Measurements from ENCODE around the gene ZMPSTE24.
"Not testable (repeated sequence)": the region's sequence is repeated elsewhere in the genome, so short reads cannot be mapped to it uniquely, and the experiment has no call there.

ZMPSTE24 gene

DNA sequence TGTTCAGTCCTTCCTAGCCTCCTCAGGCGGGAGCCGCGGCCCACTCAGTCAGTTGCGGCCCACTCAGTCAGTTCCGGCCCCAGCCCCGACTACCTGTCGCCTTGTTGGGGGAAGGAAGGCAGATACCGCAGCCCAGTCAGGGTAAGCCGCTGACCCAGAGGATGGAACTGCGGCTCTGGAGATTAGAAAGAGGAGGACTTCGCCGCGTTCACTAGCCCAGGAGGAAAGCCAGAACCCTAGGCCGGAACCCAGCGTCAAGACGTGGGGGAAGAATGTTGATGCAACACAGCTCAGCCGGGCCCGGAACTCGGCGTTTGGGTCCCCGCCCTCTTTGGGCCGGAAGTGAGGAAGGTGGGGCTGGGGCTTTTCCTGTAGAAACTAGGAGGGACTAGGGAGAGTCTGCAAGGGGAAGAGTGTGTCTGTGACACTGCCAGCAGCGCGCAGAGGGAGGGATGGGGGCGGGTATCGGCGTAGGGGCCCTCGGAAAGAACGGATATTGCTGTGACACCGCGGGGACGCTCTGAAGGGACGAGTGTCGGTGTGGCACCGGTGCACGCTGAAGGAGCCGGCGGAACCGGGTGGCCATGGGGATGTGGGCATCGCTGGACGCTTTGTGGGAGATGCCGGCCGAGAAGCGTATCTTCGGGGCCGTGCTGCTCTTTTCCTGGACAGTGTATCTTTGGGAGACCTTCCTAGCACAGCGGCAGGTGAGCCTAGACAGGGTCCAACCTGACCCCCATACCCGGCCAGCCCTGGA, at the start of gene ZMPSTE24:
Gene ZMPSTE24 (plus strand): TSS at position 549 of the 757 bp plus-strand sequence. CDS start 36 bp downstream, at position 585.
- DNase-seq (ENCODE audit: low read depth in 2 of 2), result peak; percentile 94 to 97

DNA sequence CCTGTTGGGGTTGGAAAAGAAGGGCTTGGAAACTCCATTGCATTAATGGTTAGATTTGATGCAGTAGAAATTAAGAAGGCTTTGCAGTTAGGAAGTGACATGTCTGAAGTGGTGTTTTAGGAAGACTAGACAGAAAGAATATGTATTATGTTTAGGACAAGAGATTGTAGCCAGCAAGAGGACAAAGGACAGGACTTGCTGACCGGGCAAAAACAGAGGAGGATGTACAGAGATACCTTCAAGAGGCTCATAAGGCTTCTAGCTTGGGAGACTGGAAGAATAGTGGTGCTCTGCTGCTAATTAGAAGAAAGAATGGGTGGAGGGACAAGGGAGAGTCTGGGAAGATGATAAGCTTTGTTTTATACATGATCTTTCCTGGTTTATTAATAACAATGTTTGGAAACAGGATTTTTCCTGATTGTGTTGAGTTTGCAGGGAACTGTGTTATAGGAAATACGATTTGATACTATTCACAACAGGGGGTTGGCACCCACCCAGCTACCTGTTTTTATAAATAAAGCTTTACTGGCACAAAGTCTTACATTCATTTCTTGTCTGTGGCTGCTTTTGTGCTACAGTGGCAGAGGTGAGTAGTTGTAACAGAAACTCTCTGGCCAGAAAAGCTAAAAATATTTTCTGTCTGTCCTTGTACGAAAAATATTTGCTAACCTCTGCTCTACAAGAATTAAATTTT, 47.4 kb upstream of the ZMPSTE24 start:
- no peak for DNase-seq (ENCODE audit: low read depth in 2 of 2)

DNA sequence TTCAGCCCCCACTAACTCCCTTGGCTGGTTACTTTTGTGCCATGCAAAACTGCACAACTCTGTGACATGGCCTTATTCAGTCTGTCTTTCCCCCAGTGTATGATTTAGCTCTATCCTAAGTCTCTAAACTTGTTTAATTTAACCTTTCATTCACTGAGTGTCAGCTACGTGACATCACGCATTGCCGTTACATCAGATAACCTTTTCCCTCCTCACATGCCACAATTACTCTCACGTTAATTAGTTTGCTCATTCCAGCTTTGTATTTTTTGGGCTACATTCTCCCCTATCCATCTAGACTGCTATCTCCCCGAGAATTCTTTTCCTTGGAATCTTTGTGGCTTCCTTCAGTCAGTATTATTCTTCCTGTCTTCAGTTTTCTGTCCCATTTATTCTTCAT, 39.7 kb upstream of the ZMPSTE24 start:
- DNase-seq (ENCODE audit: low read depth in 2 of 2), result no peak

DNA sequence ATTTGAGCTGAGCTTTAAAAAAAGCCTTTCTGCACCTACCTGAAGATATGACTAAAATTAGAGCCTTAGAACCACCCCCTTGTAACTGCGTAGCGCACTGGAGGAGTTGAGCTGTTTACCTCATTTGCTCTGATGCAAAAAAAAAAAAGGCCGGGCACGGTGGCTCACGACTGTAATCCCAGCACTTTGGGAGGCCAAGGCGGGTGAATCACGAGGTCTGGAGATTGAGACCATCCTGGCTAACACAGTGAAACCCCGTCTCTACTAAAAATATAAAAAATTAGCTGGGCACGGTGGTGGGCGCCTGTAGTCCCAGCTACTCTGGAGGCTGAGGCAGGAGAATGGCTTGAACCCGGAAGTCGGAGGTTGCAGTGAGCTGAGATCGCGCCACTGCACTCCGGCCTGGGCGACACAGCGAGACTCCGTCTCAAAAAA, 36.5 kb upstream of the ZMPSTE24 start:
- not testable (repeated sequence) for DNase-seq (ENCODE audit: low read depth in 2 of 2)

DNA sequence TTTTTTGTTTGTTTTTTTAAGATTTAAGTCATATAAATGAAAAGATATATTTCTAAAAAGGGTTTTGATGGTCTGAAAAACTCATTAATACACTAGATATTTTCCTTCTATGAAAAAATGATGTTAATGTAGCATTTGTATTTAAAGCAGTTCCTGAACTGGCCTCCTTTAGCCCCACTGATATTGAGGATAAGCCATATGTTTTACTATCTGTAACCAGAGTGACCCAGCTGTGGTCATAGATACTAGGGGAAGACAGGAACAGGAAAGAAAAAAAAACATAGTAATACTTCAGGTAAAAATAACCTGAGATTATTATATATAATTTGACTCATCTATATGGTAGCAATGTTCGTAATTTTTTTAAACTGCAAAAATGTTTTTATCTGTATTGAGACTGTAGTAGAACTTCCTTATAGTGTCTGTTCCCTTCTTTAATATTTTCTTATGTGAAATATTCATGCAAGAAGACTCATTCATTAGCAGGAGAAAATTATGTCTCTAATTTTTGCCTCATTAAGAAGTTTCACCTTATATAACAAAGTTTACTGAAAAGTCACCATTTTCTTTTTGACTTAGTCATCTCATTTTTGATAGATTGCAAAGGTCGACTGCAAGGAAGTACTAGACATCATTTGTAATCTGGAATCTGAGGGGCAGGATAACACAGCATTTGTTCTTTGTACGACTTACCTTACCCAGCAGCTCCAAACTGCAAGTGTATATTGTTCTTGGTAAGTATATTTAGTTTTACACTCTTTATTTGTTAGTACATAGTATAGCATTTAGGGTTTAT, 35.9 kb upstream of the ZMPSTE24 start:
- DNase-seq (ENCODE audit: low read depth in 2 of 2), result no peak

DNA sequence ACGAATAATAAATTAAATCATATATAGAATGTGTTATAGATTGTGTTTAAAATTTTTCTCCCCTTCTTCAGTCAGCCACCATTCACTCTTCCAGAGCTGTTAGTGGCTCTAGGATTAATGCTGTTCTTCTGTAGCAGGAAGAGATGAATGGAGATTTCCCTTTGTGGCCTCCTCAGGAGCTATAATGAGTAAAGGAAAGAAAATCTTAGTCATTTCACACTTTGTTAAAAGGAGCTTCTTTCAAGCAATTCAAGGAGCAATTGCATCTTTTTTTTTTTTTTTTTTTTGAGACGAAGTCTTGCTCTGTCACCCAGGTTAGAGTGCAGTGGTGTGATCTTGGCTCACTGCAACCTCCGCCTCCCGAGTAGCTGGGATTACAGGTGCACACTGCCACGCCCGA, 34.0 kb upstream of the ZMPSTE24 start:
- no peak for DNase-seq (ENCODE audit: low read depth in 2 of 2)

DNA sequence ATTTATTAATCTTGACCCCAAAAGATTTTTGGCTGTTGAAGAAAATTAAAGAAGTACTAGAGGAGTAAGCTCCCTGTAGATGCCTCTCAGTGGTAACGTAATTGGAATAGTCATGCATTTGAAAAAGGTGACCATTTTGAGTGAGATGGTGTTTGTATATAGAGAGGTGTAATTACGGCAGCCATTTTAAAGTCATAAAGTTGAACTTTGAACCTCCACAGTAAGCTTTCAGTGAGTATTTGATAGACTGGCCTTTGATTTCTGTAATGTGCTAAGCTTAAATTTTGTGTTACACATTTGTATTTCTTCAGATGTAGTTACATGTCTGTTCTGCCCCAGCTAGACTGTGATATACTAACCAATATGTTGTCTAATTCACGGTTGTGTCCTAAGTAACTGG, 31.8 kb upstream of the ZMPSTE24 start:
- no peak for DNase-seq (ENCODE audit: low read depth in 2 of 2)

DNA sequence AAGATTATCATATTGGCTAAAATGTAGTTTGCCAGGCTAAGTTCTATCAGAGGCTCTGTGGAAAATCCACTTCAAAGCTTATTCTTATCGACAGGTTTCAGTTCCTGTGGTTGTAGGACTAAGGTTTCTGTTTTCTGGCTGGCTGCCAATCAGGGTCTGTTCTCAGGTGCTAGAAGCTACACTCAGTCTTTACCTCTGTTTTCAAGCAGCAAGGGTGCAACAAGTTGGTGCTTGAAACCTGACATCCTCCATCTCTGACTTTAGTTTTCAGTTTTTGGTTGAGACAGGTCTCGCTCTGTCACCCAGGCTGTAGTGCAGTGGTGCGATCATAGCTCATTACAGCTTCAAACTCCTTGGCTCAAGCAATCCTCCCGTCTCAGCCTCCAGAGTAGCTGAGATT, 25.6 kb upstream of the ZMPSTE24 start:
- peak in 1 of 2 donors; percentile 23 for DNase-seq (ENCODE audit: low read depth in 2 of 2)

DNA sequence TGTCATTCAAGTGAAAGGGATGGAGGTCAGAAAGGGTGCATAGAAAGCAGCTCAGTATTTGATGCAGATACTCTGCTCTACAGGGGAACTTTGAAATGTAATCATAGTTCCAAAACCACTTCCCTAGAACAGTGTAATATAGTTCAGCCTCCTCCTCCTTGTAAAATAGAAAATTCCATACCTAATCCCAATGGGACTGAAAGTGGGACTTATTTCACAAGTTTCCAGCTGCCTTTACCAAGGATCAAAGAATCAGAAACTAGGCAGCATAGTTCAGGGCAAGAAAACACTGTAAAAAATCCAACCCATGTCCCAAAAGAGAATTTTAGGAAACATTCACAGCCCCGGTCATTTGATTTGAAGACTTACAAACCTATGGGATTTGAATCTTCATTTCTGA, 18.4 kb upstream of the ZMPSTE24 start:
- DNase-seq (ENCODE audit: low read depth in 2 of 2), result no peak

DNA sequence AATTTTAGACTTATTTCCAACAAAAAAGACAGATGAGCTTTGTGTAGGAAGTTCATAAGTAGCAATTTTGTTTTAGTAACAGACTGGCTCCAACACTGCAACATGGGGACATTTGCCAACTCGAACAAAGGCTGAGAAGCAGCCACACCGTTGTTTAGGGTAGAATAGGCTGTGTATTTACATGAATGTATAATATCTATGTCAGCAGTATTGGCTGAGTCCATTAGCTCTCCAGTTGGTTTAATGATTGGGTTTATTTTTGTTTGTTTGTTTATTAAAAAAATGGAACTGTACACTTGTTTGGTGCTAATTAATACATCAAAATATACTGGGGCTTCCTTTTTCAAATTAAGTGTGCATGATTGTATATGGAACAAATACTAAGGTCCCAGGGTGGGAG, 17.6 kb upstream of the ZMPSTE24 start:
- DNase-seq (ENCODE audit: low read depth in 2 of 2), result no peak

DNA sequence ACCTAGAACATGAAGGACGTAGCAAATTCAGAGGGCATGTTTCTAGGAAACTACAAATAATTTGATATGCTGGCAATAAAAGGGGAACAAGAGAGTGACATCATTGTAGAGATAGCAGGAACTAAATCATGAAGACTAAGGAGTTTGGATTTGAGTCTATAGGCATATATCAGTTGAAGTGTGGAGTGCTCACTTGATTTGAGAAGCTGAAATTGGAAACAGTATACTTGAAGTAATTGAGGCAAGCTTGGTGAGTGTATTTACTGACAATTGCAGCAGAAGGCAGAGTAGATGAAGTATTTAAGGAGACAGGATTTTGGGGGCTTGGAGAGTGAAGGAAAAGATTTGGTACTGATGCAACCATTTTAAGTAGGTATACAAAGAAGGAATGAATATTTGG, 16.7 kb upstream of the ZMPSTE24 start:
- DNase-seq (ENCODE audit: low read depth in 2 of 2), result no peak

DNA sequence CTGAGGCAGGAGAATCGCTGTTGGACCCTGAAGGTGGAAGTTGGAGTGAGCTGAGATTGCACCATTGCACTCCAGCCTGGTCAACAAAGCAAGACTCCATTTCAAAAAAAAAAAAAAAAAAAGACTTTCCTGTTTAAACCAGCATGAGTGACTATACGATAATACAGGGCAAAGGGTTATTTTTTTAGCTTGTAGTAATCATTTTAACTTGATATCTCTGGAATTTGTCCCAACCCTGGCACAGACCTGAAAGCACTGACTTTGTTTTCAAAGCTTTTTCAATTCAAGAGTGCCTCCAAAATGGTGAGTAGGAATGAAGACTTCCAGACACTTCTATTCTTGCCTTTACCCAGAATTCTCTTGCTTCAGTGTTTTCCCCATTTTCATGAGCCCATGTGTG, 14.7 kb upstream of the ZMPSTE24 start:
- no peak for DNase-seq (ENCODE audit: low read depth in 2 of 2)

DNA sequence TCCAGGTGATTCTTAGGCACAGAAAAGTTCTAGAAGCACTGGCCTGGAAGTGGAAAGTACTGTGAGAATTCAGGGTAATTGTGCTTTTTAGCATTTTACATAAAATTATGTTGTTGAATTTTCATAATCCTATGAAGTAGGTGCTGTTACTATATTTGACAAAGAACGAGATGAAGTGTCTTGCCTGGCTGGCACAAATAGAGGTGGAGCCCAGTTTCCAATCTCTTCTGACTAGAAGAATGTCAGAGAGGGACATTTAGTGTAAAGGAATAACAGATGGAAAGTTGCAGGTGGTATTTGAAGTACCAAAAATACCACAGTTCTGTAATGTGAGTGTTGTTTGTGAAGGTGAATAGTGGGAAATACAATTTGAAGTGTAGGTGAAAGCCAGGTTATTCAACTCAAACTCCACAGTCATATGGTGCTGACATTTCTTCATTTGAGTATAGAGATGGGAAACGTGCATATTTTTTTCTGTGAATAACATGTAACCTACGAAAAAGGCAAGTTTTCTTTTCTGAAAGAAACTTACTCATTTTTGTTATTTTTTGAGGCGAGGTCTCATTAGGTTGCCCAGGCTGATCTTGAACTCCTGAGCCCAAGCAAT, 13.8 kb upstream of the ZMPSTE24 start:
- DNase-seq (ENCODE audit: low read depth in 2 of 2), result no peak

DNA sequence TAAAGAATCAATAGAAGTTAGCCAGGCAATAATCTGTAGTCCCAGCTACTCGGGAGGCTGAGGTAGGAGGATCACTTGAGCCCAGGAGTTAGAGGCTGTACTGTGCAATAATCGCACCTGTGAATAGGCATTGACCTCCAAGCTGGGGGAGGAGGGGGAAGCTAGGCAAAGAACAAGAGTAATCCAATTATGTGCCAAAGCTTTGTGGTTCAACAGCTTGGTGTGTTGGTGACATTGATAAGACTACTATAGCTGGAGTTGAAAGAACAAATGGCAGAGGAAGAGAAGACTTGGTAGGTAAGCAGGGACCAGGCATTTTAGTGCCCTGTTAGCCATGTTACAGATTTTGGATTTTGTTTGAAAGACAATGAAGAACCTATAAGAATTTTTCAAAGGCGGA, 12.3 kb upstream of the ZMPSTE24 start:
- DNase-seq (ENCODE audit: low read depth in 2 of 2), result no peak

DNA sequence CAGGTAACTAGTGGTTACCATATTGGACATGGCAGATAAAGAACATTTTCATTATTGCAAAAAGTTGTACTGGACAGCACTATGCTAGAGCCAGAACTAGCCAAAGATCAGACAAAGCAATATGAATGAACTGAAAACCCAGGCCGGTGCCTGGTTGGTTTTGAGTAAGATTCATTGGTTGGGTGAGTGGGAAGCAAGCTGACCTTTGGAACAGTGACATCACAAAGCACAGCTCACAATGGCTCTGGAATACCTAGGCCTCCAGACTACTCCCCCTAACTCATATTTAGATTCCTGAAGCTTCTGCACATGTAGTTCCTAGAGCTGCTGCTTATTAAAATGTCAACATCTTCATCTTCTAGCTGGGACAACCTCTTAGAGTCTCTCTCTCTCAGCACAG, 10.4 kb upstream of the ZMPSTE24 start, which contains the start of gene TMCO2:
Gene TMCO2 (plus strand): TSS at position 283 of the 400 bp plus-strand sequence. CDS start 57 bp downstream, at position 340.
- no peak for DNase-seq (ENCODE audit: low read depth in 2 of 2)

DNA sequence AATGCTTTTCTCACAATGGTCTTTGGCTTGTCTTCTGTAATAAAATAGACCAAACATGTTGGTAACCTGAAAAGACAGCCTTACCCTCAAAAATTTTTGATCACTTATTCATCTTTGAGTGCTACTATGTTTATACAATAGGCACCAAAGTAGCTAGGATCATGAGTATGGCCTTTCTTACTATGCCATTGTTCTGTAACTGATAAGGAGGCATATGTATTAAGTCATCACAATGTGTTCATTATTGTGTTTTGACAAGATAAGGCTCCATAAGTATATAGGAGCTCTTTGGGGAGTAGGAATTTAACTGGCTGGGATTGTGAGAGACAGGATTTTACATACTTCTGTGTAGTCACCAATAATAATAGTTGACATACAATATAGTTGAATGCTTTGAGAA, 9.6 kb upstream of the ZMPSTE24 start:
- DNase-seq (ENCODE audit: low read depth in 2 of 2), result no peak

DNA sequence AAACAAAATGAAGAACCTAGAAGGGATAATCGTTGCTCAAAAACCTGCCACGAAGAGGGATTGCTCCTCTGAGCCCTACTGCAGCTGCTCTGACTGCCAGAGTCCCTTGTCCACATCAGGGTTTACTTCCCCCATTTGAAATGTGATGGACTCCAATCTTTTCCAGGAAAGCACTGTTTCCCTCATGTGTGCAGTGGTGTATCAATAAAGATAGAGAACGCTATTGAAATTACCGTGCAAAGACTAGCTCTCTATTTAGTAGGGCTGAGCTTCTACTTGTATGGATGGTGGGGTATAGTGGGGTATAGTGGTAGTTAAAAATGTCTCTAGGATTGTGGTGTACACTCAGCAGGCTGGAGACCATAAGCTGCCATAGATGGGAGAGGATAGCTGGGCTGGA, 6.6 kb upstream of the ZMPSTE24 start:
- no peak for DNase-seq (ENCODE audit: low read depth in 2 of 2)

DNA sequence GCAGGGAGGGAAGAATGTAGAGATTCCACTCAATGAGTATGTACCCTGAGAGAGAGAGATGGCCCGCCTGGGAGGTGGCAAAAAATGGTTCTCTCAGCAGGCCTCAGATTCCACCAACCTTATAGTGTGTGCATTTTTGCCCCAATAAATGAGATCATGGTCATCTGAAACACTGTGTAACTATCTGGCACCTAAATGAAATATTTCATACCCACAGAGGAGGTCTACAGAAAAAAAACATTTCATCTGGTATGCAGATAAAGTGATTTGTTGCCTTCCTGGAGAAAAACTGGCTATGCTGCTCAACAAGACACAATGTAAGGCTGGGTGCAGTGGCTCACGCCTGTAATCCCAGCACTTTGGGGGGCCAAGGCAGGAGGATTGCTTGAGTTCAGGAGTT, 5.4 kb upstream of the ZMPSTE24 start:
- DNase-seq (ENCODE audit: low read depth in 2 of 2), result no peak

DNA sequence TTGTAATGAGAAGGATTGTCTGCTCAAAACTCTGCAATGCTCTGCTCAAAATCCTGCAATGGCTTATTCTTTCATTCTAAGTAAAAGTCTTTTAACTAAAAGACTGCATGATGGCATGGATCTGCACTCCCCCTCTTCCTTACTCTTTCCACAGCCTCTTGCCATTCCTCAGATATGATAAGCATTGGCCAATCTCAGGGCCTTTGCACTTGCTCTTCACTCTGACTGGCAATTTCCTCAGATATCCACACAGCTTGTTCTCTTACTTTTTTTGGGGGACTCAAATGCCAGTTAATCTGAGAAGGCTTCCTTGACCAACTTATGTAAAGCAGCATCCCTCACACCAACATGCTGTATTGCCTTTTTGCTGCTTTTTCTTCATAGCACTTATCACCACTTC, 2.8 kb upstream of the ZMPSTE24 start:
- DNase-seq (ENCODE audit: low read depth in 2 of 2), result no peak

DNA sequence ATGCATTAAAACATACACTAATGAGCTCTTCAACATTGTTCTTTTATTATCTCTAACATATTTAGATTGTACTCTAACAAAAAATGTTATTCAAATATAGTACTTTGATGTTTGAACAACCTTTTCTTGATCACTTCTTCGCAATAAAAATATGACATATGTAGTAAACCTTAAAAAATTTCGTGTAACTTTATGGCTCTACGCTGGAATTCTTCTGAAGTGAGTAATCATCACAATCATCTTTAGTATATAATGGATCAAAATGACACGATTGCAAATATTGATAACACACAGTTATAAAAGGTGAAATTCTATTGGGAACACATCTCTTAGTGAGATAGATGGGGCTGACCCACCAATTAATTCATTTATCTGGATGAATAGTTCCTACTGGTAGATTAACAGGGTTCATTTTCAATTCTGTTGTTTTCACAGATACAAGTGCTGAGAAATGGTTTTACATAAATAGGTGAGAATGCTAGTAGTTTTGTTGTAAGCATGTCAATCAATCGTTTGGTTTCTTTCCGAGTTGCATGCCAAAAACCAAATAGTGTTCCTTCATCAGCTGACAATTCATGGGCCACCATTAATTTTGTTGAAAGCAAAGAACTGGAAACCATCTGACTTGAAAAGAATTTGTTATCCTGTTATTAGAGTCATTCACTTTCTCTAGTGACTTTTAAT, 1.5 kb upstream of the ZMPSTE24 start:
- DNase-seq (ENCODE audit: low read depth in 2 of 2), result no peak

DNA sequence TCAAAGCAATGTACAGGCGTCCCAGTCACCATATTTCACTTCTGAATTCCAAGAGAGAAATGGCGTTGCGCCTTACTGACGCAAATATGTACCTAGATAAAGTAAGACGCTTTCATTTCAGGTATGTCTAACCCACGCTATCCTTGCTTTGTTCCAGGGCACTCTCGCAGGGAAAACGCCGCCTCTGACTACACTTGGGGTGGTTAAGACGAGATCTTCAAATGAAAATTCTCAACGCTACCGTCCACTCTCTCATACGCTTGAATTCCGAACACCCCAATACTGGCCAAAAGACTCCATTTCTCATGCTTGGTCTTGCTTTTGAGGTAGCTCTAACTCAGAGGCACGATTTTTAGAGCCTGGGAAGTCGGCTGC, 736 bp upstream of the ZMPSTE24 start:
- no peak for DNase-seq (ENCODE audit: low read depth in 2 of 2)

DNA sequence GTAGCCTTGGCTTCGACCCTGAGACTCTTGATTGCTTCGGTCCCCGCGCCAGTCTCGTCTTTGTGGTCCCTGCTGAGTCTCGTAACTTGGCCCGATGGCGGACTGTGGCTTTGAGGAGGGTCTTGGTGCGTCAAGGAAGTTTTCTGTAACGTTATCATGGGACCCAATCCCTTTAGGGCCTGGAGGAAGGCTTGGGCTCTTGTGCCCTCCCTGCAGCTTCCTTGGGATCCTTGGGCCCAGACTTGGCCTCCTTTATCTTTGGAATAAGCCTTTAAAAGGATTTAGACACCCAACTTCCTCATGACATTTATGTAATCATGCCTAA, 371 bp downstream of the ZMPSTE24 start:
- no peak for DNase-seq (ENCODE audit: low read depth in 2 of 2)
